WTC11 (cell line): Measurements from ENCODE around the gene IKBKG. TPM values are rescaled to one million over a fixed set of nuclear protein-coding genes. Genes with fewer than 3 reads are reported as not detected.

Experiments used
- ATAC-seq: fragments of 200-7000 bp; cut with Tn5 transposase; 2 replicates; pipeline ENCODE4 v1.10.0; 2021; ENCODE audit warnings: mild to moderate bottlenecking, moderate library complexity
- CTCF ChIA-PET: fragments of 300-600 bp; sonication (Branson Sonifier 250); formaldehyde crosslinking; loops from one replicate; lab custom pipeline; 2021; ENCODE audit warnings: antibody characterized with exemption; lab: Charles Lee
- POLR2A ChIA-PET: fragments of 350-600 bp; sonication (Branson Sonifier 250); formaldehyde crosslinking; loops from one replicate; lab custom pipeline; 2021; ENCODE audit warnings: antibody characterized with exemption; lab: Charles Lee
- DNase-seq: peaks from one replicate; pipeline ENCODE4 v3.0.0; 2021; ENCODE audit warnings: low spot score
- H3K27ac Mint-ChIP-seq: 2 replicates; pipeline ENCODE4 v1.8.0; 2021; ENCODE audit warnings: mixed read lengths
- H3K27me3 Mint-ChIP-seq: 2 replicates; pipeline ENCODE4 v1.8.0; 2021; ENCODE audit warnings: low read depth, mild to moderate bottlenecking, moderate library complexity, mixed read lengths
- H3K36me3 Mint-ChIP-seq: 2 replicates; pipeline ENCODE4 v1.8.0; 2021; ENCODE audit warnings: mixed read lengths
- H3K4me1 Mint-ChIP-seq: 2 replicates; pipeline ENCODE4 v1.8.0; 2022; ENCODE audit warnings: mixed read lengths
- H3K4me3 Mint-ChIP-seq: 2 replicates; pipeline ENCODE4 v1.8.0; 2021; ENCODE audit warnings: mild to moderate bottlenecking, moderate library complexity, mixed read lengths
- H3K9me3 Mint-ChIP-seq: 2 replicates; pipeline ENCODE4 v1.8.0; 2021; ENCODE audit warnings: mixed read lengths
- ATF1 ChIP-seq: sonication (generic); formaldehyde crosslinking; IDR thresholded peaks from 2 replicates; pipeline ENCODE4 v1.8.1; 2023; ENCODE audit warnings: mild to moderate bottlenecking, moderate library complexity, missing genetic modification reagents
- CREB1 ChIP-seq: sonication (generic); formaldehyde crosslinking; IDR thresholded peaks from 2 replicates; pipeline ENCODE4 v1.8.0; 2023; ENCODE audit warnings: mild to moderate bottlenecking, missing genetic modification reagents
- ELF4 ChIP-seq: sonication (generic); formaldehyde crosslinking; IDR thresholded peaks from 2 replicates; pipeline ENCODE4 v1.8.1; 2022; ENCODE audit warnings: low read depth, mild to moderate bottlenecking, moderate library complexity, missing genetic modification reagents
- ETV6 ChIP-seq: sonication (generic); formaldehyde crosslinking; IDR thresholded peaks from 2 replicates; pipeline ENCODE4 v1.8.1; 2022; ENCODE audit warnings: mild to moderate bottlenecking, missing genetic modification reagents
- FOXK1 ChIP-seq: sonication (generic); formaldehyde crosslinking; IDR thresholded peaks from 2 replicates; pipeline ENCODE4 v1.8.0; 2022; ENCODE audit warnings: mild to moderate bottlenecking, moderate library complexity, missing genetic modification reagents
- GABPB1 ChIP-seq: sonication (generic); formaldehyde crosslinking; IDR thresholded peaks from 2 replicates; pipeline ENCODE4 v1.8.1; 2023; ENCODE audit warnings: mild to moderate bottlenecking, missing genetic modification reagents
- JUN ChIP-seq: sonication (generic); formaldehyde crosslinking; IDR thresholded peaks from 2 replicates; pipeline ENCODE4 v1.8.0; 2023; ENCODE audit warnings: mild to moderate bottlenecking, missing genetic modification reagents
- MAX ChIP-seq: sonication (generic); formaldehyde crosslinking; IDR thresholded peaks from 2 replicates; pipeline ENCODE4 v1.8.0; 2022; ENCODE audit warnings: mild to moderate bottlenecking, missing genetic modification reagents
- NR3C1 ChIP-seq: sonication (generic); formaldehyde crosslinking; conservative IDR thresholded peaks from 2 replicates; pipeline ENCODE4 v1.8.1; 2023; ENCODE audit warnings: low read depth, mild to moderate bottlenecking, missing genetic modification reagents
- TP53 ChIP-seq: sonication (generic); formaldehyde crosslinking; IDR thresholded peaks from 2 replicates; pipeline ENCODE4 v1.8.1; 2023; ENCODE audit warnings: mild to moderate bottlenecking, missing genetic modification reagents
- total RNA-seq: library from RNA; stranded (reverse); gene quantifications from 3 replicates; pipeline ENCODE4 v1.2.3, GENCODE V29; 2021
- TF ChIP-seq, protein P1 (sequence below): fragments of 250-450 bp; sonication (Bioruptor Pico); IDR thresholded peaks from 2 replicates; pipeline ENCODE4 v1.9.0; 2021; ENCODE audit warnings: moderate library complexity, mild to moderate bottlenecking, inconsistent platforms, borderline replicate concordance
- TF ChIP-seq, protein P2 (sequence below): sonication (generic); formaldehyde crosslinking; IDR thresholded peaks from 2 replicates; pipeline ENCODE4 v1.8.1; 2023; ENCODE audit warnings: mild to moderate bottlenecking, moderate library complexity, missing genetic modification reagents
- TF ChIP-seq, protein P3 (sequence below): sonication (generic); formaldehyde crosslinking; IDR thresholded peaks from 2 replicates; pipeline ENCODE4 v1.8.0; 2023; ENCODE audit warnings: missing genetic modification reagents
- TF ChIP-seq, protein P4 (sequence below): fragments of 250-450 bp; sonication (Bioruptor Pico); IDR thresholded peaks from 2 replicates; pipeline ENCODE4 v1.8.0; 2021; ENCODE audit warnings: mild to moderate bottlenecking
- TF ChIP-seq, protein P5 (sequence below): fragments of 250-450 bp; sonication (Bioruptor Pico); IDR thresholded peaks from 2 replicates; pipeline ENCODE4 v1.9.0; 2021; ENCODE audit warnings: mild to moderate bottlenecking
- TF ChIP-seq, protein P6 (sequence below): sonication (generic); formaldehyde crosslinking; IDR thresholded peaks from 2 replicates; pipeline ENCODE4 v1.8.1; 2023; ENCODE audit warnings: mild to moderate bottlenecking, missing genetic modification reagents

The IKBKG gene
- total RNA-seq, 1 experiment from 2014 or later, result 29.1 TPM

GRCh38 chrX:154540897-154541535, 6.4 kb upstream of the IKBKG start:
- TF ChIP-seq GABPB1 (CRISPR knock-in tag), result peak; percentile 15; the same call in 1 of the 2 replicates
- TF ChIP-seq, protein P1, sequence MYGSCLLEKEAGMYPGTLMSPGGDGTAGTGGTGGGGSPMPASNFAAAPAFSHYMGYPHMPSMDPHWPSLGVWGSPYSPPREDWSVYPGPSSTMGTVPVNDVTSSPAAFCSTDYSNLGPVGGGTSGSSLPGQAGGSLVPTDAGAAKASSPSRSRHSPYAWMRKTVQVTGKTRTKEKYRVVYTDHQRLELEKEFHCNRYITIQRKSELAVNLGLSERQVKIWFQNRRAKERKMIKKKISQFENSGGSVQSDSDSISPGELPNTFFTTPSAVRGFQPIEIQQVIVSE (CRISPR knock-in tag), result no peak
- Mint-ChIP-seq H3K27me3 (no peaks in the 10 kb centered on the region), H3K4me1 (peaks cover 2% of the 10 kb centered on the region; the same call in 1 of the 2 replicates), H3K27ac (no peak overlapping the region), H3K4me3 (no peak overlapping the region), H3K9me3 (no peaks in the 10 kb centered on the region), H3K36me3 (peaks cover 10% of the 10 kb centered on the region)
- DNase-seq (no peak), ATAC-seq (no peak)
- ChIA-PET POLR2A (interaction anchor here (0.5 kb wide), 1 partner anchor 15 kb away, joined by 3 read pairs; no protein-coding TSS in a partner anchor), CTCF (no interaction called here)

DNA sequence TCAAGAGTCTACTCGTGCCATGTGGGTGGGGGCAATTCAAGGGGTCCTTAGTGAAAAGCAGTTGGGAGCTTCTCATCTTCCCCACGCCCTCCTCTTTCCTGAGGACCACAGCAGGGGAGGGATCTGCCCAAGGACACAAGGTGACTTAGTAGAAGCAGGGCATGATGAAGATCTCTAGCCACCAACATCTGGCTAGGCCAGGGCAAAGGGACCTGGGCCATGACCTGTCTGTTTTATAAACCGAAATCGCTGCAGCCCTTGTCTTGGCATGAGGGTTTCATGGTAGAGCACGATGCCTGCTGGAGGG, 5.9 kb upstream of the IKBKG start:
- Mint-ChIP-seq H3K4me1 (peaks cover 6% of the 10 kb centered on the region; the same call in 1 of the 2 replicates), H3K36me3 (peaks cover 10% of the 10 kb centered on the region), H3K27me3 (no peaks in the 10 kb centered on the region), H3K9me3 (no peaks in the 10 kb centered on the region), H3K4me3 (no peak overlapping the region), H3K27ac (no peak overlapping the region)
- POLR2A ChIA-PET, result no interaction called here
- ATAC-seq (no peak), DNase-seq (no peak)
- CTCF ChIA-PET, result no interaction called here
- TF ChIP-seq ELF4 (CRISPR knock-in tag) (no peak), CREB1 (CRISPR knock-in tag) (no peak)

DNA sequence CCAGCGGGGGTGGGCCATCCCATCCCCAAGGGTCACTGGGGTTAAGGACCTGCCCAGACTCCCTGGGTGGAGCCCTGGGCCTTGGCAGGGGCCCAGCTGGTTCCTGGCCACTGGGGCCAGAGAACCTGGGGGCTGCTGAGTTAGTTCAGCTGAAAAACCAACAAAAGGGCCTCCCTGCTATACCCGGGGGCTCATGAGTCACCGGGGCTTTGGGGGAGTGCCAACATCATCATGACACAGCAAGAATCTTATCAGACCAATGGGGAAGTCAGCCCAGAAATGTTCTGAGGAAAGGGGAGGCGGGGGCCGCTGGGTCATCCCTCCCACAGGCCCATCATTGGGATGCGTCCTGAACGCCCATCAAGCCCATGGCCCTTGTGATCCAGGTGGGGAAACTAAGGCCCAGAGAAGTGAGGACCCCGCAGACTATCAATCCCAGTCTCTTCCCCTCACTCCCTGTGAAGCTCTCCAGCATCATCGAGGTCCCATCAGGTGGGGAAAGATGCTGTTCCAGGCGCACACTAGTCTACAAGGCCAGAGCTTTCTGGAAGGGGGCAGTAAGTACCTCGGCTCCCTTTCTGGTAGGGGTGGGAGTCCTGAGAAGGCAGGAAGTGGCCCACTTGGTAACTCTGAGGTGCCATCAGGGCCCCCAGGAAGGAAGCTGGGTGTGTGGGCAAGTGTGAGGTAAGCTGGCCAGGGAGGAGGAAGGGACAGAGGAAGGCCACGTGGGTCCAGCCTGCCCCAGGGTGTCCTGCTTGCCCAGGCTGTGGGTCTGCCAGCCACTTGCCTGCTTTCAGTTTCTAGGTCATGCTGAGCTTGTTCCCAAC, 5.3 kb upstream of the IKBKG start:
- H3K36me3 Mint-ChIP-seq, result peaks cover 10% of the 10 kb centered on the region
- H3K9me3 Mint-ChIP-seq, result no peaks in the 10 kb centered on the region
- H3K27me3 Mint-ChIP-seq, result no peaks in the 10 kb centered on the region
- POLR2A ChIA-PET, result no interaction called here
- no peak for DNase-seq
- no peak overlapping the region for H3K27ac Mint-ChIP-seq
- no peak overlapping the region for H3K4me3 Mint-ChIP-seq
- peaks cover 6% of the 10 kb centered on the region; the same call in 1 of the 2 replicates for H3K4me1 Mint-ChIP-seq
- no peak for ATAC-seq
- CTCF ChIA-PET, result no interaction called here
- TF ChIP-seq MAX (no peak), CREB1 (CRISPR knock-in tag) (no peak), ELF4 (CRISPR knock-in tag) (no peak), JUN (no peak), NR3C1 (CRISPR knock-in tag) (no peak), TP53 (CRISPR knock-in tag) (no peak), ATF1 (no peak), ETV6 (no peak), FOXK1 (CRISPR knock-in tag) (no peak)
- TF ChIP-seq, protein P2, sequence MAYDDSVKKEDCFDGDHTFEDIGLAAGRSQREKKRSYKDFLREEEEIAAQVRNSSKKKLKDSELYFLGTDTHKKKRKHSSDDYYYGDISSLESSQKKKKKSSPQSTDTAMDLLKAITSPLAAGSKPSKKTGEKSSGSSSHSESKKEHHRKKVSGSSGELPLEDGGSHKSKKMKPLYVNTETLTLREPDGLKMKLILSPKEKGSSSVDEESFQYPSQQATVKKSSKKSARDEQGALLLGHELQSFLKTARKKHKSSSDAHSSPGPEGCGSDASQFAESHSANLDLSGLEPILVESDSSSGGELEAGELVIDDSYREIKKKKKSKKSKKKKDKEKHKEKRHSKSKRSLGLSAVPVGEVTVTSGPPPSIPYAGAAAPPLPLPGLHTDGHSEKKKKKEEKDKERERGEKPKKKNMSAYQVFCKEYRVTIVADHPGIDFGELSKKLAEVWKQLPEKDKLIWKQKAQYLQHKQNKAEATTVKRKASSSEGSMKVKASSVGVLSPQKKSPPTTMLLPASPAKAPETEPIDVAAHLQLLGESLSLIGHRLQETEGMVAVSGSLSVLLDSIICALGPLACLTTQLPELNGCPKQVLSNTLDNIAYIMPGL (CRISPR knock-in tag), result no peak
- TF ChIP-seq, protein P3, sequence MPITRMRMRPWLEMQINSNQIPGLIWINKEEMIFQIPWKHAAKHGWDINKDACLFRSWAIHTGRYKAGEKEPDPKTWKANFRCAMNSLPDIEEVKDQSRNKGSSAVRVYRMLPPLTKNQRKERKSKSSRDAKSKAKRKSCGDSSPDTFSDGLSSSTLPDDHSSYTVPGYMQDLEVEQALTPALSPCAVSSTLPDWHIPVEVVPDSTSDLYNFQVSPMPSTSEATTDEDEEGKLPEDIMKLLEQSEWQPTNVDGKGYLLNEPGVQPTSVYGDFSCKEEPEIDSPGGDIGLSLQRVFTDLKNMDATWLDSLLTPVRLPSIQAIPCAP, result no peak
- TF ChIP-seq, protein P1 (CRISPR knock-in tag), result no peak
- TF ChIP-seq, protein P4, sequence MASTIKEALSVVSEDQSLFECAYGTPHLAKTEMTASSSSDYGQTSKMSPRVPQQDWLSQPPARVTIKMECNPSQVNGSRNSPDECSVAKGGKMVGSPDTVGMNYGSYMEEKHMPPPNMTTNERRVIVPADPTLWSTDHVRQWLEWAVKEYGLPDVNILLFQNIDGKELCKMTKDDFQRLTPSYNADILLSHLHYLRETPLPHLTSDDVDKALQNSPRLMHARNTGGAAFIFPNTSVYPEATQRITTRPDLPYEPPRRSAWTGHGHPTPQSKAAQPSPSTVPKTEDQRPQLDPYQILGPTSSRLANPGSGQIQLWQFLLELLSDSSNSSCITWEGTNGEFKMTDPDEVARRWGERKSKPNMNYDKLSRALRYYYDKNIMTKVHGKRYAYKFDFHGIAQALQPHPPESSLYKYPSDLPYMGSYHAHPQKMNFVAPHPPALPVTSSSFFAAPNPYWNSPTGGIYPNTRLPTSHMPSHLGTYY (CRISPR knock-in tag), result no peak
- TF ChIP-seq, protein P5, sequence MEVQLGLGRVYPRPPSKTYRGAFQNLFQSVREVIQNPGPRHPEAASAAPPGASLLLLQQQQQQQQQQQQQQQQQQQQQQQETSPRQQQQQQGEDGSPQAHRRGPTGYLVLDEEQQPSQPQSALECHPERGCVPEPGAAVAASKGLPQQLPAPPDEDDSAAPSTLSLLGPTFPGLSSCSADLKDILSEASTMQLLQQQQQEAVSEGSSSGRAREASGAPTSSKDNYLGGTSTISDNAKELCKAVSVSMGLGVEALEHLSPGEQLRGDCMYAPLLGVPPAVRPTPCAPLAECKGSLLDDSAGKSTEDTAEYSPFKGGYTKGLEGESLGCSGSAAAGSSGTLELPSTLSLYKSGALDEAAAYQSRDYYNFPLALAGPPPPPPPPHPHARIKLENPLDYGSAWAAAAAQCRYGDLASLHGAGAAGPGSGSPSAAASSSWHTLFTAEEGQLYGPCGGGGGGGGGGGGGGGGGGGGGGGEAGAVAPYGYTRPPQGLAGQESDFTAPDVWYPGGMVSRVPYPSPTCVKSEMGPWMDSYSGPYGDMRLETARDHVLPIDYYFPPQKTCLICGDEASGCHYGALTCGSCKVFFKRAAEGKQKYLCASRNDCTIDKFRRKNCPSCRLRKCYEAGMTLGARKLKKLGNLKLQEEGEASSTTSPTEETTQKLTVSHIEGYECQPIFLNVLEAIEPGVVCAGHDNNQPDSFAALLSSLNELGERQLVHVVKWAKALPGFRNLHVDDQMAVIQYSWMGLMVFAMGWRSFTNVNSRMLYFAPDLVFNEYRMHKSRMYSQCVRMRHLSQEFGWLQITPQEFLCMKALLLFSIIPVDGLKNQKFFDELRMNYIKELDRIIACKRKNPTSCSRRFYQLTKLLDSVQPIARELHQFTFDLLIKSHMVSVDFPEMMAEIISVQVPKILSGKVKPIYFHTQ (CRISPR knock-in tag), result no peak
- TF ChIP-seq, protein P6, sequence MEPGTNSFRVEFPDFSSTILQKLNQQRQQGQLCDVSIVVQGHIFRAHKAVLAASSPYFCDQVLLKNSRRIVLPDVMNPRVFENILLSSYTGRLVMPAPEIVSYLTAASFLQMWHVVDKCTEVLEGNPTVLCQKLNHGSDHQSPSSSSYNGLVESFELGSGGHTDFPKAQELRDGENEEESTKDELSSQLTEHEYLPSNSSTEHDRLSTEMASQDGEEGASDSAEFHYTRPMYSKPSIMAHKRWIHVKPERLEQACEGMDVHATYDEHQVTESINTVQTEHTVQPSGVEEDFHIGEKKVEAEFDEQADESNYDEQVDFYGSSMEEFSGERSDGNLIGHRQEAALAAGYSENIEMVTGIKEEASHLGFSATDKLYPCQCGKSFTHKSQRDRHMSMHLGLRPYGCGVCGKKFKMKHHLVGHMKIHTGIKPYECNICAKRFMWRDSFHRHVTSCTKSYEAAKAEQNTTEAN (CRISPR knock-in tag), result no peak
